HL-60 (cell line): ENCODE results near the gene ANKRD12.

Experiments used
- DNase-seq, 2 experiments: peaks; one replicate each; pipeline ENCODE4 v3.0.0-alpha.2; 2010 to 2020; ENCODE audit warnings: low read depth in 1 of 2, low spot score in 1 of 2
- H3K27ac ChIP-seq: fragments of 250-450 bp; sonication (Bioruptor Pico); replicated peaks from 2 replicates; pipeline ENCODE4 v1.5.1; 2020; ENCODE audit warnings: mild to moderate bottlenecking, moderate library complexity
- H3K27me3 ChIP-seq: fragments of 250-450 bp; sonication (Bioruptor Pico); 2 replicates; pipeline ENCODE4 v1.5.1; 2021; ENCODE audit warnings: mild to moderate bottlenecking, moderate library complexity; ENCODE audit not compliant: insufficient read depth, poor library complexity, severe bottlenecking
- H3K4me3 ChIP-seq: replicated peaks from 2 replicates; pipeline ENCODE4 v1.5.1; 2011; ENCODE audit warnings: mild to moderate bottlenecking, control low read depth, low read length; ENCODE audit not compliant: insufficient read depth
- CTCF ChIP-seq: IDR thresholded peaks from one replicate; pipeline ENCODE4 v1.5.1; 2011; ENCODE audit warnings: low read length, control low read depth, inconsistent platforms; ENCODE audit not compliant: insufficient read depth
- GABPA ChIP-seq: IDR thresholded peaks from 2 replicates; pipeline ENCODE4 v1.6.1; 2012; ENCODE audit warnings: low read depth
- POLR2AphosphoS5 ChIP-seq: IDR thresholded peaks from 2 replicates; pipeline ENCODE4 v1.6.1; 2012; ENCODE audit warnings: low read depth
- REST ChIP-seq: IDR thresholded peaks from 2 replicates; pipeline ENCODE4 v1.6.1; 2012; ENCODE audit warnings: low read depth; ENCODE audit not compliant: insufficient replicate concordance
- SPI1 ChIP-seq: IDR thresholded peaks from 2 replicates; pipeline ENCODE4 v1.6.1; 2012; ENCODE audit warnings: low read depth, mild to moderate bottlenecking, borderline replicate concordance

Gene ANKRD12

GRCh38 chr18:9106094-9106493, 30.5 kb upstream of the ANKRD12 start:
- DNase-seq, result no peak
- TF ChIP-seq GABPA, result no peak
- TF ChIP-seq SPI1, result no peak
- no peak for TF ChIP-seq CTCF
- TF ChIP-seq POLR2AphosphoS5, result no peak
- no peak for TF ChIP-seq REST
- H3K27me3 ChIP-seq, result no peaks in the 10 kb centered on the region
- no peak overlapping the region for H3K4me3 ChIP-seq
- no peak overlapping the region for H3K27ac ChIP-seq

GRCh38 chr18:9106800-9107584, 29.6 kb upstream of the ANKRD12 start:
- no peak for DNase-seq
- Histone ChIP-seq H3K27me3 (no peaks in the 10 kb centered on the region), H3K27ac (no peak overlapping the region), H3K4me3 (no peak overlapping the region)
- TF ChIP-seq CTCF, result no peak
- no peak for TF ChIP-seq REST

GRCh38 chr18:9108911-9109310, 27.7 kb upstream of the ANKRD12 start:
- TF ChIP-seq GABPA, result no peak
- no peak for TF ChIP-seq CTCF
- no peak for TF ChIP-seq REST
- no peak for TF ChIP-seq POLR2AphosphoS5
- no peak for TF ChIP-seq SPI1
- H3K27me3 ChIP-seq, result no peaks in the 10 kb centered on the region
- DNase-seq, result no peak
- no peak overlapping the region for H3K27ac ChIP-seq
- no peak overlapping the region for H3K4me3 ChIP-seq
